Spleen (tissue), 7 donors: Measurements from ENCODE around the gene VPS50.

ENCODE experiments used
- CTCF ChIP-seq, 11 experiments: fragments of 200-600 bp in 7 of 11; fragments of 450-650 bp in 4 of 11; sonication (generic) in 4 of 11; IDR thresholded peaks in 8 of 11; conservative IDR thresholded peaks in 3 of 11; 1 replicate in 7 of 11; 2 replicates in 4 of 11; pipeline versions ENCODE4 v1.4.0 to v1.8.0; 2016 to 2021; ENCODE audit warnings: antibody characterized with exemption in 11 of 11, inconsistent platforms in 4 of 11, mild to moderate bottlenecking in 1 of 11
- POLR2A ChIP-seq, 3 donors: fragments of 450-650 bp; IDR thresholded peaks; one replicate each; pipeline ENCODE4 v1.5.1; 2017; ENCODE audit warnings: antibody characterized with exemption in 3 of 3, mild to moderate bottlenecking in 1 of 3
- donor health status: DM: no; HTN: no; CAD: no; lungs with moderate emphysema.
- donor health status: DM: no; HTN: no; CAD: no.
- donor health status: DM: no; HTN: no; CAD: no.

- TF ChIP-seq CTCF (IDR thresholded peaks at IDR 0.05 in 8 of 11, conservative IDR thresholded peaks at IDR 0.05 in 3 of 11) = no peak
- no peak for TF ChIP-seq POLR2A (IDR thresholded peaks at IDR 0.05)
Observed at GRCh38 chr7:93307131-93307660, 75.0 kb downstream of the VPS50 start.
